ENCODE results near the gene CX3CR1.

DNA sequence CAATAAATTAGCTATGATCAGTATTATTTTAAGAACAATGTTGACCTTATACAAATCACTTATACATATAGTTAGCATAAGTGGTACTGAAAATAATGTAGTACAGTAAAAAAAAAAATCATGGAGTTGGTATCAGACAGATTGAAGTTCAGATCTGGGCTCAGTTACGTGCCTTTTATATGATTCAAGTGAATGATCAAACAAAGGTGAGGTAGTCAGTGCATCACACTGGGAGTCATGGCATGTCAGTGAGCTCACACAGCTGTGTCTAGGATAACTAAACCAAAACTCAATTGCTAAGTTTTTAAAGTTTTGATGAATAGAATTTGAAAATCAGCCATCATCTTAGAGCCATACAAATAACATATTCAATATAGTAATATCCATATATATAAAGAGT, 38.5 kb upstream of the CX3CR1 start:
- TF ChIP-seq, protein P1, sequence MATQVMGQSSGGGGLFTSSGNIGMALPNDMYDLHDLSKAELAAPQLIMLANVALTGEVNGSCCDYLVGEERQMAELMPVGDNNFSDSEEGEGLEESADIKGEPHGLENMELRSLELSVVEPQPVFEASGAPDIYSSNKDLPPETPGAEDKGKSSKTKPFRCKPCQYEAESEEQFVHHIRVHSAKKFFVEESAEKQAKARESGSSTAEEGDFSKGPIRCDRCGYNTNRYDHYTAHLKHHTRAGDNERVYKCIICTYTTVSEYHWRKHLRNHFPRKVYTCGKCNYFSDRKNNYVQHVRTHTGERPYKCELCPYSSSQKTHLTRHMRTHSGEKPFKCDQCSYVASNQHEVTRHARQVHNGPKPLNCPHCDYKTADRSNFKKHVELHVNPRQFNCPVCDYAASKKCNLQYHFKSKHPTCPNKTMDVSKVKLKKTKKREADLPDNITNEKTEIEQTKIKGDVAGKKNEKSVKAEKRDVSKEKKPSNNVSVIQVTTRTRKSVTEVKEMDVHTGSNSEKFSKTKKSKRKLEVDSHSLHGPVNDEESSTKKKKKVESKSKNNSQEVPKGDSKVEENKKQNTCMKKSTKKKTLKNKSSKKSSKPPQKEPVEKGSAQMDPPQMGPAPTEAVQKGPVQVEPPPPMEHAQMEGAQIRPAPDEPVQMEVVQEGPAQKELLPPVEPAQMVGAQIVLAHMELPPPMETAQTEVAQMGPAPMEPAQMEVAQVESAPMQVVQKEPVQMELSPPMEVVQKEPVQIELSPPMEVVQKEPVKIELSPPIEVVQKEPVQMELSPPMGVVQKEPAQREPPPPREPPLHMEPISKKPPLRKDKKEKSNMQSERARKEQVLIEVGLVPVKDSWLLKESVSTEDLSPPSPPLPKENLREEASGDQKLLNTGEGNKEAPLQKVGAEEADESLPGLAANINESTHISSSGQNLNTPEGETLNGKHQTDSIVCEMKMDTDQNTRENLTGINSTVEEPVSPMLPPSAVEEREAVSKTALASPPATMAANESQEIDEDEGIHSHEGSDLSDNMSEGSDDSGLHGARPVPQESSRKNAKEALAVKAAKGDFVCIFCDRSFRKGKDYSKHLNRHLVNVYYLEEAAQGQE (IDR thresholded peaks at IDR 0.05; ENCODE audit: insufficient read depth in 1 of 2, low read depth in 2 of 2, low read length in 2 of 2), result no peak
- TF ChIP-seq TAF1 (IDR thresholded peaks at IDR 0.05; ENCODE audit: borderline replicate concordance, insufficient read depth, low read length) (no peak), FOXP2 (optimal IDR thresholded peaks at IDR 0.05; ENCODE audit: borderline replicate concordance, extremely low read depth, extremely low read length, insufficient read depth) (no peak)

Measured in PFSK-1 (cell line).